Right lobe of liver (tissue), 4 donors: Measurements from ENCODE around the gene NDUFB11.

Source experiments
- POLR2A ChIP-seq: fragments of 450-650 bp; IDR thresholded peaks from one replicate; pipeline ENCODE4 v1.6.1; 2017; ENCODE audit warnings: antibody characterized with exemption, mild to moderate bottlenecking
- TF ChIP-seq, protein P1 (sequence below), 4 donors: fragments of 200-600 bp in 3 of 4; fragments of 450-650 bp in 1 of 4; IDR thresholded peaks; one replicate each; pipeline versions ENCODE4 v1.5.1 to v1.8.0; 2016 to 2022; ENCODE audit warnings: antibody characterized with exemption in 4 of 4, mild to moderate bottlenecking in 2 of 4
- donor health status: DM: no; HTN: no; CAD: no.
- donor health status: DM: no; HTN: no; CAD: no.
- donor health status: DM: no; HTN: yes; CAD: no.

DNA sequence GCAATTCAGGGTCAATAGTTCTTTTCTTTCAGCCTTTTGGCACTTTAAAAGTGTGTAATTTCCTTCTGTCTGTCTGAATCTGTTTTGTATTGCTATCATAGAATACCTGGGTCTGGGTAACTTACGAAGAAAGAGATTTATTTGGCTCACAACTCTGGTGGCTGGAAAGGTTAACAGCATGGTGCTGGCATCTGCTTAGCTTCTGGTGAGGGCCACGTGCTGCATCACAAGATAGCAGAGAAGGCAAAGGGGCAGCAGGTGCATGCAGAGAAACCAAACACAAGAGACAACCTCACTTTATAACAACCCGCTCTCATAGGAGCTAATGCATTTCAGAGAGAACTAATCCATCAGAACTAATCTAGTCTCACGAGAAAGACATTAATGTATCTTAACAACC lies 47.5 kb downstream of the NDUFB11 start:
- TF ChIP-seq POLR2A, result no peak
- TF ChIP-seq, protein P1, sequence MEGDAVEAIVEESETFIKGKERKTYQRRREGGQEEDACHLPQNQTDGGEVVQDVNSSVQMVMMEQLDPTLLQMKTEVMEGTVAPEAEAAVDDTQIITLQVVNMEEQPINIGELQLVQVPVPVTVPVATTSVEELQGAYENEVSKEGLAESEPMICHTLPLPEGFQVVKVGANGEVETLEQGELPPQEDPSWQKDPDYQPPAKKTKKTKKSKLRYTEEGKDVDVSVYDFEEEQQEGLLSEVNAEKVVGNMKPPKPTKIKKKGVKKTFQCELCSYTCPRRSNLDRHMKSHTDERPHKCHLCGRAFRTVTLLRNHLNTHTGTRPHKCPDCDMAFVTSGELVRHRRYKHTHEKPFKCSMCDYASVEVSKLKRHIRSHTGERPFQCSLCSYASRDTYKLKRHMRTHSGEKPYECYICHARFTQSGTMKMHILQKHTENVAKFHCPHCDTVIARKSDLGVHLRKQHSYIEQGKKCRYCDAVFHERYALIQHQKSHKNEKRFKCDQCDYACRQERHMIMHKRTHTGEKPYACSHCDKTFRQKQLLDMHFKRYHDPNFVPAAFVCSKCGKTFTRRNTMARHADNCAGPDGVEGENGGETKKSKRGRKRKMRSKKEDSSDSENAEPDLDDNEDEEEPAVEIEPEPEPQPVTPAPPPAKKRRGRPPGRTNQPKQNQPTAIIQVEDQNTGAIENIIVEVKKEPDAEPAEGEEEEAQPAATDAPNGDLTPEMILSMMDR (IDR thresholded peaks at IDR 0.05), result no peak
